SJCRH30 (cell line): Measurements from ENCODE around the gene GEMIN5. TPM values are rescaled to one million over a fixed set of nuclear protein-coding genes. Genes with fewer than 3 reads are reported as not detected.
"Not testable (repeated sequence)": the region's sequence is repeated elsewhere in the genome, so short reads cannot be mapped to it uniquely, and the experiment has no call there.

Source experiments
- DNase-seq, 2 experiments: peaks; one replicate each; pipeline ENCODE4 v3.0.0-alpha.2; 2015 to 2020
- H3K27ac ChIP-seq: fragments of 250-450 bp; sonication (Bioruptor Pico); 2 replicates; pipeline ENCODE4 v1.5.1; 2020; ENCODE audit warnings: mild to moderate bottlenecking, moderate library complexity
- H3K27me3 ChIP-seq: fragments of 250-450 bp; sonication (Bioruptor Pico); 2 replicates; pipeline ENCODE4 v1.5.1; 2020; ENCODE audit warnings: mild to moderate bottlenecking, moderate library complexity
- H3K36me3 ChIP-seq: fragments of 250-450 bp; sonication (Bioruptor Pico); 2 replicates; pipeline ENCODE4 v1.5.1; 2020; ENCODE audit warnings: mild to moderate bottlenecking, moderate library complexity
- H3K4me1 ChIP-seq: fragments of 250-450 bp; sonication (Bioruptor Pico); 2 replicates; pipeline ENCODE4 v1.5.1; 2020; ENCODE audit warnings: mild to moderate bottlenecking, moderate library complexity
- H3K4me3 ChIP-seq: fragments of 250-450 bp; sonication (Bioruptor Pico); 2 replicates; pipeline ENCODE4 v1.5.1; 2020; ENCODE audit warnings: mild to moderate bottlenecking, moderate library complexity
- H3K9me3 ChIP-seq: fragments of 250-450 bp; sonication (Bioruptor Pico); replicated peaks from 2 replicates; pipeline ENCODE4 v1.5.1; 2020; ENCODE audit warnings: mild to moderate bottlenecking, moderate library complexity
- total RNA-seq: library from RNA; depleted of rRNA; stranded (reverse); fragments of >200 nt; shearing (Covaris generic); gene quantifications from 2 replicates; pipeline ENCODE4 v1.2.3, GENCODE V29; 2014; rRNA removed

GEMIN5 gene, protein sequence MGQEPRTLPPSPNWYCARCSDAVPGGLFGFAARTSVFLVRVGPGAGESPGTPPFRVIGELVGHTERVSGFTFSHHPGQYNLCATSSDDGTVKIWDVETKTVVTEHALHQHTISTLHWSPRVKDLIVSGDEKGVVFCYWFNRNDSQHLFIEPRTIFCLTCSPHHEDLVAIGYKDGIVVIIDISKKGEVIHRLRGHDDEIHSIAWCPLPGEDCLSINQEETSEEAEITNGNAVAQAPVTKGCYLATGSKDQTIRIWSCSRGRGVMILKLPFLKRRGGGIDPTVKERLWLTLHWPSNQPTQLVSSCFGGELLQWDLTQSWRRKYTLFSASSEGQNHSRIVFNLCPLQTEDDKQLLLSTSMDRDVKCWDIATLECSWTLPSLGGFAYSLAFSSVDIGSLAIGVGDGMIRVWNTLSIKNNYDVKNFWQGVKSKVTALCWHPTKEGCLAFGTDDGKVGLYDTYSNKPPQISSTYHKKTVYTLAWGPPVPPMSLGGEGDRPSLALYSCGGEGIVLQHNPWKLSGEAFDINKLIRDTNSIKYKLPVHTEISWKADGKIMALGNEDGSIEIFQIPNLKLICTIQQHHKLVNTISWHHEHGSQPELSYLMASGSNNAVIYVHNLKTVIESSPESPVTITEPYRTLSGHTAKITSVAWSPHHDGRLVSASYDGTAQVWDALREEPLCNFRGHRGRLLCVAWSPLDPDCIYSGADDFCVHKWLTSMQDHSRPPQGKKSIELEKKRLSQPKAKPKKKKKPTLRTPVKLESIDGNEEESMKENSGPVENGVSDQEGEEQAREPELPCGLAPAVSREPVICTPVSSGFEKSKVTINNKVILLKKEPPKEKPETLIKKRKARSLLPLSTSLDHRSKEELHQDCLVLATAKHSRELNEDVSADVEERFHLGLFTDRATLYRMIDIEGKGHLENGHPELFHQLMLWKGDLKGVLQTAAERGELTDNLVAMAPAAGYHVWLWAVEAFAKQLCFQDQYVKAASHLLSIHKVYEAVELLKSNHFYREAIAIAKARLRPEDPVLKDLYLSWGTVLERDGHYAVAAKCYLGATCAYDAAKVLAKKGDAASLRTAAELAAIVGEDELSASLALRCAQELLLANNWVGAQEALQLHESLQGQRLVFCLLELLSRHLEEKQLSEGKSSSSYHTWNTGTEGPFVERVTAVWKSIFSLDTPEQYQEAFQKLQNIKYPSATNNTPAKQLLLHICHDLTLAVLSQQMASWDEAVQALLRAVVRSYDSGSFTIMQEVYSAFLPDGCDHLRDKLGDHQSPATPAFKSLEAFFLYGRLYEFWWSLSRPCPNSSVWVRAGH (N-terminal part only)
- 47.1 and 47.7 TPM in 2 replicates for total RNA-seq

DNA sequence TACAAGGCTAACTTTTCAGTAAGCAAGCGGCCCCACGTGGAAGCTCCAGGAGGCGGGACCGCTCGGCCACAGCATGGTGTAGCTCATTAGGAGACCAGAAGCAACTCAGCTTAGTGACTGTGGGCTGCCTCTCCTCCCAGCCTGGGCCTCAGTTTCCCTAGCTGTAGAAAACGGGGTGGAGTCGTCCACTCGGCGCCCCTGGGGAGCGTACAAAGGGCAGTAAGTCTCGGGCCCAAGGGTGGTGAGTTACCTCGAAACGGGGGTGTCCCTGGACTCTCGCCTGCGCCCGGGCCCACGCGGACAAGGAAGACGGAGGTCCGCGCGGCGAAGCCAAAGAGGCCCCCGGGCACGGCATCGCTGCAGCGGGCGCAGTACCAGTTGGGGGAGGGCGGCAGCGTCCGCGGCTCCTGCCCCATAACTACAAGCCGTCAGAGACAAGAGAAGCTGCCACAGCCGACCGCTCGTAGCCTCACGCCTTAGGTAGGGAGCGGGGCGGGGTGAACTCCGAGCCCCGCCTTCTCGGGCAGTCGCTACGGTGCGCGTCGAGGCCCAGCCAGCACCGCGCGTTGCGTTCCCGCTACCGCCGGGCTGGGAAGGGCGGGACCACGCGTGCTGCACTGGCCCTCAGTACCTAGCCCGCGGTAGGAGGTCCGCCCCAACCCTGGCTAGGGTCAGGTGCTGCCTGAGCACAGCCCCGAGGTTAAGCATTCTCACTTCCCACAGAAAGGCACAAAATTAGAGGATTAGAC lies at the start of gene GEMIN5:
Gene GEMIN5 (minus strand): TSS at position 494 of the 749 bp plus-strand sequence. CDS start 78 bp downstream, at position 416.
- Histone ChIP-seq H3K36me3 (peaks cover 18% of the 10 kb centered on the region; the same call in 1 of the 2 replicates), H3K27me3 (no peaks in the 10 kb centered on the region), H3K4me3 (peak within 1 kb of the TSS; percentile 91), H3K27ac (peak within 1 kb of the TSS; percentile 57), H3K4me1 (peaks cover 5% of the 10 kb centered on the region), H3K9me3 (no peaks in the 10 kb centered on the region)
- peak; percentile 87 to 91 for DNase-seq

DNA sequence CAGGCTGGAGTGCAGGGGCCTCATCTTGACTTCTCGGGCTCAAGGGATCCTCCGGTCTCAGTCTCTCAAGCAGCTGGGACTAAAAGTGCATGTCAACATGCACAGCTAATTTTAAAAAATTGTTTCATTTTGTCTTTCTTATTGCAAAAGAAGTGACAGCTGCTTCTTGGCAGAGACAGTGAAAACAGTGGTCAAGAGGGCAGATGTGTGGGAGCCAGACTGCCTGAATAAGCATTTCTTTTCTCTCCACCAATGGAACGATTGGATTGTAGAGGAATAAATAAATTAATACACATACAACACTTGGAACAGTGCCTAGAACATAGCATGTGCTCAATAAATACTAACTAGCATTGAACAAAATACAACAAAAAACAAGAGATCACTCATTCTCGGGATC lies 48.1 kb upstream of the GEMIN5 start:
- Histone ChIP-seq H3K4me3 (no peak overlapping the region), H3K9me3 (no peaks in the 10 kb centered on the region), H3K27ac (no peak overlapping the region), H3K36me3 (no peaks in the 10 kb centered on the region), H3K4me1 (no peaks in the 10 kb centered on the region), H3K27me3 (no peaks in the 10 kb centered on the region)
- peak in 1 of 2 experiments; percentile 8 for DNase-seq

DNA sequence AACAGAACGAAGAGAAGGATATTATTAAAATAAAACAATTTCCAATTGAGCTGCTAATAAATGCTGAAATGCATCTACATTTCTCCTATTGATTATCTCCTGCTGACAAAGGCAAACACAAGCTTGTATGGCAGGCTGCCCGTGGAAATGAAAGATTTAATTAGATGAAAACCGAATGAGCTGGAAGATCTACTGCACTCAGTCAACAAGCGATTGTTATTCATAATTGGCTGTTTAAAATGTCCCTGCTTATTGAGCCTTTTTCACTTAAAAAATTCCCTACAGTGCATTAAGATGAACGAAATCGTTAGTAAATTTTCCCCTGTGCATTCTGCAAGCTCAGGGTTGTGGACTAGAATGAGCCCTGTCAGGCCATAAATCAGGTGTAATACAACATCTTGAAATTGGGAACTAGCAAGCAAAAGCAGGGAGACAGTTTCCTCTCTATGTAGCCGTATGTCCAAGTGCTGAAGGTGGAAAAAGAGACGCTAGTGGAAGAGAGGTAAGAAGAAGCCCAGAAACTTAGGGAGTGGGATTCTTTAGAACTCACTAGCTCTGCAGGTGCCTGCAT lies 47.0 kb upstream of the GEMIN5 start:
- Histone ChIP-seq H3K27ac (no peak overlapping the region), H3K4me3 (no peak overlapping the region), H3K27me3 (no peaks in the 10 kb centered on the region), H3K36me3 (no peaks in the 10 kb centered on the region), H3K9me3 (no peaks in the 10 kb centered on the region), H3K4me1 (no peaks in the 10 kb centered on the region)
- DNase-seq, result no peak

DNA sequence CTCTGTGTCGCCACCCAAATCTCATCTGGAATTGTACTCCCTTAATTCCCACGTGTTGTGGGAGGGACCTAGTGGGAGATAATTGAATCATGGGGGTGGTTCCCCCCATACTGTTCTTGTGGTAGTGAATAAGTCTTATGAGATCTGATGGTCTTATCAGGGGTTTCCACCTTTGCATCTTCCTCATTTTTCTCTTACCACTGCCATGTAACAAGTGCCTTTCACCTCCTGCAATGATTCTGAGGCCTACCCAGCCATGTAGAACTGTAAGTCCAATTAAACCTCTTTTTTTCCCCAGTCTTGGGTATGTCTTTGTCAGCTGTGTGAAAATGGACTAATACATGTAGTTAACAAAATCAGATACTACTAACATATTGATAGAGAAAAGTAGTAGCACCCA lies 40.3 kb upstream of the GEMIN5 start:
- not testable (repeated sequence) for H3K27me3 ChIP-seq, H3K9me3 ChIP-seq, DNase-seq, H3K27ac ChIP-seq, H3K4me1 ChIP-seq, H3K4me3 ChIP-seq, H3K36me3 ChIP-seq

DNA sequence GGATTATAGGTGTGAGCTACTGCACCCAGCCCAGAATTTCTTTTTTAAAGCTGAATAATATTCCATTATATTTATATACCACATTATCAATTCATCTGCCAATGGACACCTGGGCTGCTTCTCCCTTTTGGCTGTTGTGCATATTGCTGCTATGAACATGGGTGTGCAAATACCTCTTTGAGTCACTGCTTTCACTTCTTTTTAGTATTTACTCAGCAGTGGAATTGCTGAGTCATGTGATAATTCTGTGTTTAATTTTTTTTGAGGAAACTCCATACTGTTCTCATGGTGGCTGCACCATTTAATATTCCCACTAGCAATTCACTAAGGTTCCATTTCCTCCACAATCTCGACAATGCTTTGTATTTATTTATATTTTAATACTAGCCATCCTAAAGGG lies 39.4 kb upstream of the GEMIN5 start:
- DNase-seq, result no peak
- Histone ChIP-seq H3K27ac (no peak overlapping the region), H3K36me3 (no peaks in the 10 kb centered on the region), H3K9me3 (no peaks in the 10 kb centered on the region), H3K4me3 (no peak overlapping the region), H3K27me3 (no peaks in the 10 kb centered on the region), H3K4me1 (no peaks in the 10 kb centered on the region)

DNA sequence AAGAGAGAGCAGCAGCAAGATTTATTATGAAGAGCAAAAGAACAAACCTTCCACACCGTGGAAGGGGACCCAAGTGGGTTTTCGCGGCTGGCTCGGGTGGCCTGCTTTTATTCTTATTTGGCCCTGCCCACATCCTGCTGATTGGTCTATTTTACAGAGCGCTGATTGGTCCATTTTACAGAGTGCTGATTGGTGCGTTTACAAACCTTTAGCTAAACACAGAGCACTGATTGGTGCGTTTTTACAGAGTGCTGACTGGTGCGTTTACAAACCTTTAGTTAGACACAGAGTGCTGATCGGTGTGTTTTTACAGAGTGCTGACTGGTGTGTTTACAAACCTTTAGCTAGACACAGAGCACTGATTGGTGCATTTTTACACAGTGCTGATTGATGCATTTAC lies 38.1 kb upstream of the GEMIN5 start:
- H3K27ac ChIP-seq, H3K4me1 ChIP-seq, H3K9me3 ChIP-seq, DNase-seq, H3K36me3 ChIP-seq, H3K4me3 ChIP-seq, H3K27me3 ChIP-seq: not testable (repeated sequence)

DNA sequence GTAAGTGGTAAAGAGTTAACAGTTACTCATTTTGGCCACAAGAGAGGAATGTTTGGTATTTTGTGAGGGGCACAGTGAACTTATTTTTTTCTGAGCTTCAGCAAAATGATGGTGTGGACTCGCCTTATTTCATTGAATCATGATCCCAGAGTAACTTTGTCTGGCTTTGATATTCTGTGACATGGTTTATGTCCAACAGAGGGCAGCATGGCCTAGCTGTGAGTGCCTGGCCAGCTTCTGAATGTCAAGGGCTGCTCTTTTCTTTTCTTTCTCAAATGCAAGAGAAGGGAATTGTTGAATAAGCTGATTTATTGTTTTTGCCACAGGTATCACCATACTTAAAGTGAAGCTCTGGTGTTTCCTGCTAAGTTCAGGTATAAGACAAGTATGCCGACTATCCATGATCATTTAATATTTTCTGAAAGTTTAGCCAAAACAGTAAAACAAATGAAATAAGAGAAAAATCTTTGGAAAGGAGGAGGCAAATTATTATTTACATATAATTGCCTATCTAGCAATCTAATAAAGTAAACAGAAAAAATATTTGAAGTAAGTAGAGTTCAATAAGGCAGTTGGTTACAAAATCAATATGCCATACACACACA lies 34.6 kb upstream of the GEMIN5 start:
- Histone ChIP-seq H3K27me3 (no peaks in the 10 kb centered on the region), H3K4me3 (no peak overlapping the region), H3K27ac (no peak overlapping the region), H3K4me1 (no peaks in the 10 kb centered on the region), H3K9me3 (no peaks in the 10 kb centered on the region), H3K36me3 (peaks cover 8% of the 10 kb centered on the region)
- DNase-seq, result peak; percentile 18 to 59

DNA sequence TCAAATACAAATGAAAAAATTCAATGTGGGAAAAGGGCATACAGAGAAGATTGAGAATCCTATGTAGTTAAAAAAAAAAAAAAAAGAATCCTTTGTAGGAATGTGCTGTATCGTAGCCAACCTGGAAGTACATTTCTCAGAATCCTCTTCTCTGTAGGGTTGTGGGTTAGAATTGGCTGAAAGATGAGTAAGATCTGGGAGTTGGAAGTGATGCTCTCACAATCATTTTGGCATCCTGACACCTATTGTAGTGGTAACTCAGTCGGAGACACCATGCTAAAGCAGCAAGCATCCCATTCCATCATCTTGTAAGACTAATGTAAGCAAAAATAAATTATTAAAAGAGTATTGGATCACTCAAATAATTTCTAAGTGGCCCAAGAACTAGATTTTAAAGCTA lies 33.5 kb upstream of the GEMIN5 start:
- Histone ChIP-seq H3K27me3 (no peaks in the 10 kb centered on the region), H3K4me3 (no peak overlapping the region), H3K36me3 (peaks cover 11% of the 10 kb centered on the region), H3K9me3 (no peaks in the 10 kb centered on the region), H3K27ac (no peak overlapping the region), H3K4me1 (no peaks in the 10 kb centered on the region)
- DNase-seq, result no peak

DNA sequence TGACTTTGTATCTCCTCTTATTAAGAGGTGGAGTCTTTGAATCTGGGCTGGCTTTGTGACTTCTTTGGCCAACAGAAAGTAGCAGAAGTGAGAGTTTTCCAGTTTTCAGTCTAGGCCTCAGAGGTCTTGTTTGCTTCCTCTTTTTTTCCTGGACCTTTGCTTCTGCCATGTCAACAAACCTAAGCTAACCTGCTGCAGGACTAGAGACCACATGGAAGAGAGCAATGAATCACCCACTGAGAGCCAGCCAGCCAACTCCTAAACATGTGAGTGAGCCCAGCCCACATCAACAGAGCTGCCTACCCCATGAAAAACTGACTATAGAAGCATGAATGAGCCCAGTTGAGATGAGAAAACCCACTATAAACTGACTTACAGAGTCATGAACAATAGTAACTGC lies 32.7 kb upstream of the GEMIN5 start:
- H3K9me3 ChIP-seq, result no peaks in the 10 kb centered on the region
- H3K27me3 ChIP-seq, result no peaks in the 10 kb centered on the region
- H3K4me1 ChIP-seq, result no peaks in the 10 kb centered on the region
- no peak overlapping the region for H3K4me3 ChIP-seq
- peaks cover 17% of the 10 kb centered on the region for H3K36me3 ChIP-seq
- H3K27ac ChIP-seq, result no peak overlapping the region
- no peak for DNase-seq

DNA sequence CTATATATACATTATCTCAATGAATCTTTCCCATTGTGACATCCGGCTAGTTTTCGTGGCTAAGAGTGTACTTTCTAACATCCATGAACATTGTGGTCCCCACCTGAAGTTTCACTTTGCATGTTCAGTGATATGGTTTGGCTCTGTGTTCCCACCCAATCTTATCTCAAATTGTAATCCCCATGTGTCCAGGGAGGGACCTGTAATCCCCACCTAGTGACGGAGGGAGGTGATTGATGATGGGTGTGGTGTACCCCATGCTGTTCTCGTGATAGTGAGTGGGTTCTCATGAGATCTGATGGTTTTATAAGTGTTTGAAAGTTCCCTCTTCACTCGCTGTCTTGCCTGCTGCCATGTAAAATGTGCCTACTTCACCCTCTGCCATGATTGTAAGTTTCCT lies 30.9 kb upstream of the GEMIN5 start:
- H3K4me1 ChIP-seq, result no peaks in the 10 kb centered on the region
- H3K27me3 ChIP-seq, result no peaks in the 10 kb centered on the region
- H3K9me3 ChIP-seq, result no peaks in the 10 kb centered on the region
- H3K36me3 ChIP-seq, result peaks cover 17% of the 10 kb centered on the region
- H3K4me3 ChIP-seq, result no peak overlapping the region
- no peak for DNase-seq
- no peak overlapping the region for H3K27ac ChIP-seq

DNA sequence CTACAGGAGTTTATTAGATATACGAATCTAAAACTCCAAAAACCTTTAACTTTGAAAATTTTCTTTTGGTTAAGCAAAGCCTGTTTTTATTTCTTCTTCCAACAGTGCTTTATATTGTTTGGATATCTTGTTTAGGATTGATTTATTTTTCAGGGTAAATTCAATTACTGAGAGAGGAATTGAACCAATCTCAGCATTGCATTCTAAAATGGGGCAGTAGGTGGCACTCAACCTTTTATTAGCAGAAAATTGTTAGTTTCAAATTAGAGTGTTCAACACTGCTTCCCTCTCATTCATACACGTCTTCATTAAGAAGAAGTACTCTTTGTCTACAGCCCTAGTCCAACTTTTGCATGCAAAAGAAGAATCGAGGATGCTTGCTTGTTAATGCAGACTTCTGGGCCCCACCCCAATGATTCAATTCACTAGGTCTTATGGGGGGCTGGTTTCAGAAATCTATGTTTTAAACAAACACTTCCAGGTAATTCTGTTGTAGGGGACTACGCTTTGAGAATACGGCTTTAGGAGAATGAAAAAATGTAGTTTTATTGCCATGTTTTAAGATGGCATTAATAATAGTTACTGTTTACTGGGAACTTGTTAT lies 29.5 kb upstream of the GEMIN5 start:
- H3K27ac ChIP-seq, result no peak overlapping the region
- H3K4me3 ChIP-seq, result no peak overlapping the region
- H3K4me1 ChIP-seq, result no peaks in the 10 kb centered on the region
- no peaks in the 10 kb centered on the region for H3K27me3 ChIP-seq
- H3K9me3 ChIP-seq, result no peaks in the 10 kb centered on the region
- peaks cover 17% of the 10 kb centered on the region for H3K36me3 ChIP-seq
- DNase-seq, result peak in 1 of 2 experiments; percentile 20

DNA sequence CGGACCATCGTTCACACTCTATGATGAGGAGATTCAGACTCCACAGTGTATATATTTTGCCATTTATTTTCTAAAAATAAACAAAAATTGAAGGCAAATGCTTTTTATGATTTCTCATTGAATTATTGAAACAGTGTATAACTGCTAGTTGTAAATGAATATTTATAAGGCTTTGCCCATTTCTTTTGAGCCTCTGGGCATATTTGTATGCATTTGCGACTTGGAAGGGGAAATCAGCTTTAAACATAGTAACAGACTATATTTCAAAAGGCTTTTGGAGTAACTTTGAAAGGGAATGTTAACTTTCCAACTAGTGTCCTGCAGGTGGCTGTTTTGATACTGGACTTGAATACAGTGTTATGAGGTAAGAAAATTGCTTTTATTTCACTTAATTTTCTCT lies 28.9 kb upstream of the GEMIN5 start:
- Histone ChIP-seq H3K9me3 (no peaks in the 10 kb centered on the region), H3K36me3 (peaks cover 17% of the 10 kb centered on the region), H3K4me3 (no peak overlapping the region), H3K27ac (no peak overlapping the region), H3K4me1 (no peaks in the 10 kb centered on the region), H3K27me3 (no peaks in the 10 kb centered on the region)
- DNase-seq, result no peak
